Panc1 (cell line): Measurements from ENCODE around the gene EGFR. TPM values are rescaled to one million over a fixed set of nuclear protein-coding genes. Genes with fewer than 3 reads are reported as not detected.

Source experiments
- ATAC-seq: fragments of 200-7000 bp; cut with Tn5 transposase; 2 replicates; pipeline ENCODE4 v1.9.1; 2020; ENCODE audit warnings: mild to moderate bottlenecking, moderate library complexity
- BruUV-seq: library from RNA; stranded (reverse); fragments of 400-500 nt; replicated peaks from 2 replicates; lab custom pipeline; 2021; lab: Mats Ljungman, UMichigan
- CTCF ChIA-PET: fragments of 300-600 bp; sonication (Branson Sonifier 250); formaldehyde crosslinking; loops from one replicate; lab custom pipeline; 2022; ENCODE audit warnings: antibody characterized with exemption; lab: Charles Lee
- POLR2A ChIA-PET: fragments of 300-600 bp; sonication (Branson Sonifier 250); formaldehyde crosslinking; loops from one replicate; lab custom pipeline; 2022; ENCODE audit warnings: antibody characterized with exemption; lab: Charles Lee
- DNase-seq: peaks from one replicate; pipeline ENCODE4 v3.0.0-alpha.2; 2010; ENCODE audit warnings: low read depth, low spot score
- H3K27ac ChIP-seq: 2 replicates; pipeline ENCODE4 v1.5.1; 2011; ENCODE audit warnings: mild to moderate bottlenecking, low read length, inconsistent platforms
- H3K27me3 ChIP-seq: fragments of 200-500 bp; sonication (Bioruptor generic); 2 replicates; pipeline ENCODE4 v1.6.0; 2014; ENCODE audit warnings: low read length, inconsistent platforms; ENCODE audit not compliant: control insufficient read depth, insufficient read depth
- H3K36me3 ChIP-seq: fragments of 200-500 bp; sonication (Bioruptor generic); 2 replicates; pipeline ENCODE4 v1.5.1; 2014; ENCODE audit warnings: inconsistent platforms, mild to moderate bottlenecking, low read length, moderate library complexity; ENCODE audit not compliant: control insufficient read depth, insufficient read depth
- H3K4me1 ChIP-seq: 2 replicates; pipeline ENCODE4 v1.5.1; 2011; ENCODE audit warnings: inconsistent platforms, mild to moderate bottlenecking, low read length, moderate library complexity; ENCODE audit not compliant: control insufficient read depth, insufficient read depth
- H3K4me3 ChIP-seq, 2 experiments: 2 replicates each; pipeline ENCODE4 v1.5.1; 2011 to 2012; ENCODE audit warnings: low read depth in 2 of 2, low read length in 2 of 2, mild to moderate bottlenecking in 2 of 2, inconsistent platforms in 1 of 2, moderate library complexity in 1 of 2
- H3K9me3 ChIP-seq: fragments of 200-500 bp; sonication (Bioruptor generic); 2 replicates; pipeline ENCODE4 v1.5.1; 2014; ENCODE audit warnings: low read depth, mild to moderate bottlenecking, inconsistent platforms, low read length, moderate library complexity; ENCODE audit not compliant: control insufficient read depth, insufficient read depth
- POLR2AphosphoS5 ChIP-seq: IDR thresholded peaks from 2 replicates; pipeline ENCODE4 v1.6.1; 2012; ENCODE audit warnings: mild to moderate bottlenecking, low read depth, low read length, moderate library complexity
- SIN3A ChIP-seq: IDR thresholded peaks from 2 replicates; pipeline ENCODE4 v1.6.1; 2012; ENCODE audit warnings: low read depth, mild to moderate bottlenecking, low read length, moderate library complexity, borderline replicate concordance; ENCODE audit not compliant: insufficient read depth
- TCF7L2 ChIP-seq: IDR thresholded peaks from 2 replicates; pipeline ENCODE4 v1.6.1; 2011; ENCODE audit warnings: mild to moderate bottlenecking, low read depth, low read length, inconsistent platforms
- in situ Hi-C: cut with HindIII; loops from 2 replicates; pipeline ENCODE4 v1.10.0; 2016; ENCODE audit warnings: low sequenced_read_pairs, low pct_unique_long_range_greater_than_20kb
- intact Hi-C: fragments of 100-400 bp; cut with micrococcal nuclease; formaldehyde crosslinking; loops from one replicate; pipeline ENCODE4 v1.10.0; 2022; ENCODE audit not compliant: unreplicated experiment
- total RNA-seq: library from RNA; stranded (reverse); gene quantifications from one replicate; pipeline ENCODE4 v1.2.1, GENCODE V29; 2021; ENCODE audit not compliant: unreplicated experiment
- TF ChIP-seq, protein P1 (sequence below), 2 experiments: IDR thresholded peaks; 2 replicates each; pipeline ENCODE4 v1.6.1; 2011 to 2012; ENCODE audit warnings: low read depth in 2 of 2, control low read depth in 1 of 2, low read length in 1 of 2, mild to moderate bottlenecking in 1 of 2, moderate library complexity in 1 of 2; ENCODE audit not compliant: insufficient read depth in 1 of 2
- TF ChIP-seq, protein P2 (sequence below): fragments of 450-650 bp; IDR thresholded peaks from 2 replicates; pipeline ENCODE4 v1.5.1; 2017; ENCODE audit warnings: mild to moderate bottlenecking

Gene EGFR
- total RNA-seq, 1 experiment from 2014 or later = 156 TPM

DNA sequence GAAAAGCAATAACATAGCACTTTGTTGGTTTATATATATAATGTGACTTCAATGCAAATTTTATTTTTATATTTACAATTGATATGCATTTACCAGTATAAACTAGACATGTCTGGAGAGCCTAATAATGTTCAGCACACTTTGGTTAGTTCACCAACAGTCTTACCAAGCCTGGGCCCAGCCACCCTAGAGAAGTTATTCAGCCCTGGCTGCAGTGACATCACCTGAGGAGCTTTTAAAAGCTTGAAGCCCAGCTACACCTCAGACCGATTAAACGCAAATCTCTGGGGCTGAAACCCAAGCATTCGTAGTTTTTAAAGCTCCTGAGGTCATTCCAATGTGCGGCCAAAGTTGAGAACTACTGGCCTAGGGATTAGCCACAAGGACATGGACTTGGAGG, 191.4 kb downstream of the EGFR start:
- in situ Hi-C loops = no loop called here
- H3K4me3 ChIP-seq = no peak overlapping the region
- DNase-seq (no peak), ATAC-seq (no peak)
- no TSS peak for BruUV-seq
- no peaks in the 10 kb centered on the region for H3K27me3 ChIP-seq
- intact Hi-C loops = no loop called here
- peaks cover 27% of the 10 kb centered on the region for H3K36me3 ChIP-seq
- H3K4me1 ChIP-seq = peaks cover 8% of the 10 kb centered on the region
- H3K27ac ChIP-seq = no peak overlapping the region
- TF ChIP-seq, protein P1, sequence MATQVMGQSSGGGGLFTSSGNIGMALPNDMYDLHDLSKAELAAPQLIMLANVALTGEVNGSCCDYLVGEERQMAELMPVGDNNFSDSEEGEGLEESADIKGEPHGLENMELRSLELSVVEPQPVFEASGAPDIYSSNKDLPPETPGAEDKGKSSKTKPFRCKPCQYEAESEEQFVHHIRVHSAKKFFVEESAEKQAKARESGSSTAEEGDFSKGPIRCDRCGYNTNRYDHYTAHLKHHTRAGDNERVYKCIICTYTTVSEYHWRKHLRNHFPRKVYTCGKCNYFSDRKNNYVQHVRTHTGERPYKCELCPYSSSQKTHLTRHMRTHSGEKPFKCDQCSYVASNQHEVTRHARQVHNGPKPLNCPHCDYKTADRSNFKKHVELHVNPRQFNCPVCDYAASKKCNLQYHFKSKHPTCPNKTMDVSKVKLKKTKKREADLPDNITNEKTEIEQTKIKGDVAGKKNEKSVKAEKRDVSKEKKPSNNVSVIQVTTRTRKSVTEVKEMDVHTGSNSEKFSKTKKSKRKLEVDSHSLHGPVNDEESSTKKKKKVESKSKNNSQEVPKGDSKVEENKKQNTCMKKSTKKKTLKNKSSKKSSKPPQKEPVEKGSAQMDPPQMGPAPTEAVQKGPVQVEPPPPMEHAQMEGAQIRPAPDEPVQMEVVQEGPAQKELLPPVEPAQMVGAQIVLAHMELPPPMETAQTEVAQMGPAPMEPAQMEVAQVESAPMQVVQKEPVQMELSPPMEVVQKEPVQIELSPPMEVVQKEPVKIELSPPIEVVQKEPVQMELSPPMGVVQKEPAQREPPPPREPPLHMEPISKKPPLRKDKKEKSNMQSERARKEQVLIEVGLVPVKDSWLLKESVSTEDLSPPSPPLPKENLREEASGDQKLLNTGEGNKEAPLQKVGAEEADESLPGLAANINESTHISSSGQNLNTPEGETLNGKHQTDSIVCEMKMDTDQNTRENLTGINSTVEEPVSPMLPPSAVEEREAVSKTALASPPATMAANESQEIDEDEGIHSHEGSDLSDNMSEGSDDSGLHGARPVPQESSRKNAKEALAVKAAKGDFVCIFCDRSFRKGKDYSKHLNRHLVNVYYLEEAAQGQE (IDR thresholded peaks at IDR 0.05; ENCODE audit: insufficient read depth in 1 of 2, low read depth in 2 of 2, low read length in 1 of 2) = no peak
- TF ChIP-seq POLR2AphosphoS5 (no peak), TCF7L2 (no peak), SIN3A (no peak)
- TF ChIP-seq, protein P2, sequence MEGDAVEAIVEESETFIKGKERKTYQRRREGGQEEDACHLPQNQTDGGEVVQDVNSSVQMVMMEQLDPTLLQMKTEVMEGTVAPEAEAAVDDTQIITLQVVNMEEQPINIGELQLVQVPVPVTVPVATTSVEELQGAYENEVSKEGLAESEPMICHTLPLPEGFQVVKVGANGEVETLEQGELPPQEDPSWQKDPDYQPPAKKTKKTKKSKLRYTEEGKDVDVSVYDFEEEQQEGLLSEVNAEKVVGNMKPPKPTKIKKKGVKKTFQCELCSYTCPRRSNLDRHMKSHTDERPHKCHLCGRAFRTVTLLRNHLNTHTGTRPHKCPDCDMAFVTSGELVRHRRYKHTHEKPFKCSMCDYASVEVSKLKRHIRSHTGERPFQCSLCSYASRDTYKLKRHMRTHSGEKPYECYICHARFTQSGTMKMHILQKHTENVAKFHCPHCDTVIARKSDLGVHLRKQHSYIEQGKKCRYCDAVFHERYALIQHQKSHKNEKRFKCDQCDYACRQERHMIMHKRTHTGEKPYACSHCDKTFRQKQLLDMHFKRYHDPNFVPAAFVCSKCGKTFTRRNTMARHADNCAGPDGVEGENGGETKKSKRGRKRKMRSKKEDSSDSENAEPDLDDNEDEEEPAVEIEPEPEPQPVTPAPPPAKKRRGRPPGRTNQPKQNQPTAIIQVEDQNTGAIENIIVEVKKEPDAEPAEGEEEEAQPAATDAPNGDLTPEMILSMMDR = no peak
- POLR2A ChIA-PET = no interaction called here
- H3K9me3 ChIP-seq = no peaks in the 10 kb centered on the region
- CTCF ChIA-PET = interaction anchor here (1.0 kb wide), 1 partner anchor 45 kb away, joined by 3 read pairs; no protein-coding TSS in a partner anchor

DNA sequence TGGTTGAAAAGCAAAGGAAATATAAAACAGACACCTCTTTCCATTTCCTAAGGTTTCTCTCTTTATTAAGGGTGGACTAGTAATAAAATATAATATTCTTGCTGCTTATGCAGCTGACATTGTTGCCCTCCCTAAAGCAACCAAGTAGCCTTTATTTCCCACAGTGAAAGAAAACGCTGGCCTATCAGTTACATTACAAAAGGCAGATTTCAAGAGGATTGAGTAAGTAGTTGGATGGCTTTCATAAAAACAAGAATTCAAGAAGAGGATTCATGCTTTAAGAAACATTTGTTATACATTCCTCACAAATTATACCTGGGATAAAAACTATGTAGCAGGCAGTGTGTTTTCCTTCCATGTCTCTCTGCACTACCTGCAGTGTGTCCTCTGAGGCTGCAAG, 191.9 kb downstream of the EGFR start:
- ChIA-PET POLR2A (no interaction called here), CTCF (no interaction called here)
- intact Hi-C loops = no loop called here

More for the DNA sequence above, 191.9 kb downstream of the EGFR start:
- Histone ChIP-seq H3K36me3 (peaks cover 23% of the 10 kb centered on the region), H3K27me3 (no peaks in the 10 kb centered on the region), H3K27ac (no peak overlapping the region), H3K9me3 (no peaks in the 10 kb centered on the region), H3K4me3 (no peak overlapping the region), H3K4me1 (peaks cover 8% of the 10 kb centered on the region)
- in situ Hi-C loops = no loop called here
- no peak for DNase-seq
- no peak for TF ChIP-seq TCF7L2
- no peak for TF ChIP-seq POLR2AphosphoS5
- TF ChIP-seq, protein P1 (IDR thresholded peaks at IDR 0.05; ENCODE audit: insufficient read depth in 1 of 2, low read depth in 2 of 2, low read length in 1 of 2) = no peak
- TF ChIP-seq, protein P2 = no peak
- TF ChIP-seq SIN3A = no peak
- ATAC-seq = no peak
- BruUV-seq = no TSS peak
